Vagina (tissue), 2 donors: ENCODE results near the gene SLC19A3. TPM values are rescaled to one million over a fixed set of nuclear protein-coding genes. Genes with fewer than 3 reads are reported as not detected.
"Not testable (repeated sequence)": the region's sequence is repeated elsewhere in the genome, so short reads cannot be mapped to it uniquely, and the experiment has no call there.

Experiments
- DNase-seq, 2 donors: peaks; one replicate each; pipeline ENCODE4 v3.0.0-alpha.2; 2017; ENCODE audit errors: extremely low spot score in 2 of 2
- H3K27ac ChIP-seq: fragments of 200-600 bp; sonication (generic); one replicate; pipeline ENCODE4 v1.5.1; 2019
- H3K27me3 ChIP-seq: fragments of 200-600 bp; sonication (generic); one replicate; pipeline ENCODE4 v1.5.1; 2019
- H3K36me3 ChIP-seq, 2 donors: fragments of 200-600 bp; sonication (generic); one replicate each; pipeline ENCODE4 v1.5.1; 2017 to 2019
- H3K4me1 ChIP-seq: fragments of 200-600 bp; sonication (generic); one replicate; pipeline ENCODE4 v1.5.1; 2019
- H3K4me3 ChIP-seq, 2 donors: fragments of 200-600 bp; sonication (generic); 1 replicate in 1 of 2; 2 replicates in 1 of 2; pipeline ENCODE4 v1.5.1; 2016 to 2019
- H3K9me3 ChIP-seq: fragments of 200-600 bp; sonication (generic); one replicate; pipeline ENCODE4 v1.5.1; 2019
- POLR2A ChIP-seq, 2 donors: fragments of 450-650 bp; IDR thresholded peaks; one replicate each; pipeline ENCODE4 v1.6.1; 2017; ENCODE audit warnings: antibody characterized with exemption in 2 of 2, mild to moderate bottlenecking in 2 of 2, moderate library complexity in 2 of 2
- POLR2AphosphoS5 ChIP-seq, 2 donors: sonication (generic); formaldehyde crosslinking; IDR thresholded peaks; one replicate each; pipeline ENCODE4 v1.9.0; 2017; ENCODE audit warnings: antibody characterized with exemption in 2 of 2, mild to moderate bottlenecking in 2 of 2, low read depth in 1 of 2; ENCODE audit not compliant: insufficient read depth in 1 of 2
- intact Hi-C: fragments of 100-400 bp; cut with DNase I; formaldehyde crosslinking; loops from one replicate; pipeline ENCODE4 v1.15.1; 2023
- total RNA-seq: library from RNA; depleted of rRNA; stranded (reverse); fragments of >200 nt; gene quantifications from one replicate; pipeline ENCODE4 v1.2.3, GENCODE V29; 2016
- TF ChIP-seq, protein P1 (sequence below), 3 experiments: fragments of 450-650 bp in 2 of 3; fragments of 200-600 bp in 1 of 3; sonication (generic) in 1 of 3; IDR thresholded peaks; one replicate each; pipeline ENCODE4 v1.5.1; 2017 to 2019; ENCODE audit warnings: antibody characterized with exemption in 3 of 3, mild to moderate bottlenecking in 2 of 3, moderate library complexity in 2 of 3

Gene SLC19A3
- total RNA-seq, 1 donor from 2014 or later = 7.4 TPM

DNA sequence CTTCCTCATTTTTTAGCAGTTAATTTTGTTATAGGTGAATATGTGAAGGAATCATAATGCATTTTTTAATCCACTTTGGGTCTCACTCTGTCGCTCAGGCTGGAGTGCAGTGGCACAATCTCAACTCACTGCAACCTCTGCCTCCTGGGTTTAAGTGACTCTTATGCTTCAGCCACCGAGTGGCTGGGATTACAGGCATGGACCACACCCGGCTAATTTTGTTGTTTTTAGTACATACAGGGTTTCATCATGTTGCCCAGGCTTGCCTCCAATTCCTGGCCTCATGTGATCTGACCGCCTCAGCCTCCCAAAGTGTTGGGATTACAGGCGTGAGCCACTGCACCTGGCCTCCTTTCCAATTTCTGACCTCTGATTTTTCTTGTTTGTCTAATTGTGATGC is 33.6 kb downstream of the SLC19A3 start:
- no peak overlapping the region for H3K4me3 ChIP-seq
- no peak overlapping the region for H3K27ac ChIP-seq
- TF ChIP-seq, protein P1, sequence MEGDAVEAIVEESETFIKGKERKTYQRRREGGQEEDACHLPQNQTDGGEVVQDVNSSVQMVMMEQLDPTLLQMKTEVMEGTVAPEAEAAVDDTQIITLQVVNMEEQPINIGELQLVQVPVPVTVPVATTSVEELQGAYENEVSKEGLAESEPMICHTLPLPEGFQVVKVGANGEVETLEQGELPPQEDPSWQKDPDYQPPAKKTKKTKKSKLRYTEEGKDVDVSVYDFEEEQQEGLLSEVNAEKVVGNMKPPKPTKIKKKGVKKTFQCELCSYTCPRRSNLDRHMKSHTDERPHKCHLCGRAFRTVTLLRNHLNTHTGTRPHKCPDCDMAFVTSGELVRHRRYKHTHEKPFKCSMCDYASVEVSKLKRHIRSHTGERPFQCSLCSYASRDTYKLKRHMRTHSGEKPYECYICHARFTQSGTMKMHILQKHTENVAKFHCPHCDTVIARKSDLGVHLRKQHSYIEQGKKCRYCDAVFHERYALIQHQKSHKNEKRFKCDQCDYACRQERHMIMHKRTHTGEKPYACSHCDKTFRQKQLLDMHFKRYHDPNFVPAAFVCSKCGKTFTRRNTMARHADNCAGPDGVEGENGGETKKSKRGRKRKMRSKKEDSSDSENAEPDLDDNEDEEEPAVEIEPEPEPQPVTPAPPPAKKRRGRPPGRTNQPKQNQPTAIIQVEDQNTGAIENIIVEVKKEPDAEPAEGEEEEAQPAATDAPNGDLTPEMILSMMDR (IDR thresholded peaks at IDR 0.05) = no peak
- TF ChIP-seq POLR2AphosphoS5 (IDR thresholded peaks at IDR 0.05; ENCODE audit: insufficient read depth in 1 of 2, low read depth in 1 of 2) (no peak), POLR2A (IDR thresholded peaks at IDR 0.05) (no peak)
- H3K36me3 ChIP-seq = no peaks in the 10 kb centered on the region
- DNase-seq = no peak
- no peaks in the 10 kb centered on the region for H3K27me3 ChIP-seq
- intact Hi-C loops = no loop called here
- no peaks in the 10 kb centered on the region for H3K4me1 ChIP-seq
- no peaks in the 10 kb centered on the region for H3K9me3 ChIP-seq

DNA sequence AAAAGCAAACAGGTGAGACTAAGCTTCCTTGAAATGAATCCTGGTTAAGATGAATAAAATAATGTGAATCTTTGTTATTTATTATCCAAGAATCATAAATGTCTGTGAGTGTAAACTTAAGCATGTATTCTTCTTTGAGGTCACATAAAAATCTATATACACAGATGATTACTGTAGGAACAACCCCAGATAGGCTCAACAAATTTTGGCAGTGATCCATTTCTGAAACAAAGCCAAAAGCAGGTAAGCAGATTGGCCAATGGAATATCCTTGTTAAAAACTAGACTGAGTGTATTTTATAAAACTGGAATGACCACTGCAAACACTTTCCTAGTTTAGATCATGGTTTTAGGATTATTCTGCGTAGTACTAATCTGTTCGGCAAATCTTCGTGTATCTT is 39.9 kb downstream of the SLC19A3 start:
- no peaks in the 10 kb centered on the region for H3K27me3 ChIP-seq
- H3K36me3 ChIP-seq = no peaks in the 10 kb centered on the region
- no peaks in the 10 kb centered on the region for H3K4me1 ChIP-seq
- no peak overlapping the region for H3K4me3 ChIP-seq
- TF ChIP-seq POLR2AphosphoS5 (IDR thresholded peaks at IDR 0.05; ENCODE audit: insufficient read depth in 1 of 2, low read depth in 1 of 2) = no peak
- TF ChIP-seq POLR2A (IDR thresholded peaks at IDR 0.05) = no peak
- TF ChIP-seq, protein P1 (IDR thresholded peaks at IDR 0.05) = no peak
- H3K27ac ChIP-seq = no peak overlapping the region
- no peaks in the 10 kb centered on the region for H3K9me3 ChIP-seq
- intact Hi-C loops = no loop called here
- DNase-seq = no peak

DNA sequence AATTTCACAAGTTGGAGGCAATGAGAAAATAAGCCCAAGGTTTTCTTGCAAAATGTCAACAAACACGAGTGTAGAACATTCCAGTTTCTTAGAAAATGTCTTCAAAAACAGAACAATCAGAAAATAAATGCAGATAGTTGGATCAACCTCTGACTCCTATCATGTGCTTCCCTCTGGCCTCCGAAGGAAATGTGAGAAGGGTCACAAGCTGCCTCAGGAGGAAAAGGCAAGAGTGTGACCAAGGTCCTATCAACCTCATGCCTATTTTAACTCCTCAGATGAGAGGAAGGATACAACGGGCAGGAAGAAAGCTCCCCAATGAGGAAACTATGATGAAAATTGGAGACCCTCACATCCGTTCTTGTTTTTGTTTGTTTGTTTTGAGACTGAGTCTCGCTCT is 43.3 kb downstream of the SLC19A3 start:
- no peaks in the 10 kb centered on the region for H3K36me3 ChIP-seq
- H3K9me3 ChIP-seq = no peaks in the 10 kb centered on the region
- H3K4me3 ChIP-seq = no peak overlapping the region
- no peaks in the 10 kb centered on the region for H3K27me3 ChIP-seq
- intact Hi-C loops = no loop called here
- no peaks in the 10 kb centered on the region for H3K4me1 ChIP-seq
- TF ChIP-seq, protein P1 (IDR thresholded peaks at IDR 0.05) = no peak
- no peak overlapping the region for H3K27ac ChIP-seq
- DNase-seq = no peak

DNA sequence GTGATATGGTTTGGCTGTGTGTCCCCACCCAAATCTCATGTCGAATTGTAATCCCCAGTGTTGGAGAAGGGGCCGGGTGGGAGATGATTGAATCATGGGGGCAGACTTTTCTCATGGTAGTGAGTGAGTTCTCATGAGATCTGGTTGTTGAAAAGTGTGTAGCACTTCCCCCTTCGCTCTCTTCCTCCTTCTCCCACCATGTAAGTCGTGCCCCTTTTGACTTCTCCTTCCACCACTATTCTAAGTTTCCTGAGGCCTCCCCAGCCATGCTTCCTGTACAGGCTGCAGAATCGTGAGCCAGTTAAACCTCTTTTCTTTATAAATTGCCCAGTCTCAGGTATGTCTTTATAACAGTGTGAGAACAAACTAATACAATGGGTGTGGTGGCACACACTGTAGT is 44.2 kb downstream of the SLC19A3 start:
- H3K27me3 ChIP-seq, H3K4me3 ChIP-seq, H3K36me3 ChIP-seq, H3K4me1 ChIP-seq, intact Hi-C loops, DNase-seq, H3K27ac ChIP-seq, H3K9me3 ChIP-seq: not testable (repeated sequence)

DNA sequence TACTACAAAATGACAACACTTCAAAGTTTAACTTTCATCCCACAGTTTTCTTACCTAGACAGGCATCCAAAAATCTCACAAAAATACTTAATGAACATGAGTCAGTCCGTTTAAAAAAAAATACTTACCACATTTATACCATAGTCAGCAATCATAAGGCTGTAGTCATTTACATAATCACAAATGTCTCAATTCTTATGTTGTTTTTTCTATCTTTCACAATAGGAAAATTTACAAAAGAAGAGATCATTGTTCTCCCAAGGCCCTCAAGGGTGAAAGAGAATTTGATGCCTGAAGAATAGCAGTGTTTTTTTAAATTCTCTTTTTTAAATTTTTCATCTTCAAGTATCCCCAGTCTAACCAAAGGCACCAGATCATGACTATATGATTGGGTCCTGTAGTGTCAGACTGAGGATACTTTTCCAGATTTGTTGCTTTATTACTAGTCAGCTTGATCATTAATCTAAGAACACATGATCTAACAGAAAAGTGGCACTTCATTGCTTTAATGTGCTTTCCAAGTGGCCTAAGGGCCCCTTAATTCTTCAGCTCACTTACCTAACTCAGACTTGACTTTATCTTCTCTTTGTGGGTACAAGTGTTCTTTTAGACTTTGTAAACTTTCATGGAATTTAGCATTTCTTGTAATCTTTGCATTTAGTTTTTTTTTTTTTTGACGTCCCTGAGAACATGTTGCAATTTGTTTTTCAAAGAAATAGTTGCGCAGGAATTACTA is 46.5 kb downstream of the SLC19A3 start:
- Histone ChIP-seq H3K9me3 (no peaks in the 10 kb centered on the region), H3K27me3 (no peaks in the 10 kb centered on the region), H3K4me1 (no peaks in the 10 kb centered on the region), H3K27ac (no peak overlapping the region), H3K4me3 (no peak overlapping the region), H3K36me3 (no peaks in the 10 kb centered on the region)
- intact Hi-C loops = no loop called here
- TF ChIP-seq POLR2A (IDR thresholded peaks at IDR 0.05) (no peak), POLR2AphosphoS5 (IDR thresholded peaks at IDR 0.05; ENCODE audit: insufficient read depth in 1 of 2, low read depth in 1 of 2) (no peak)
- TF ChIP-seq, protein P1 (IDR thresholded peaks at IDR 0.05) = no peak
- DNase-seq = no peak

DNA sequence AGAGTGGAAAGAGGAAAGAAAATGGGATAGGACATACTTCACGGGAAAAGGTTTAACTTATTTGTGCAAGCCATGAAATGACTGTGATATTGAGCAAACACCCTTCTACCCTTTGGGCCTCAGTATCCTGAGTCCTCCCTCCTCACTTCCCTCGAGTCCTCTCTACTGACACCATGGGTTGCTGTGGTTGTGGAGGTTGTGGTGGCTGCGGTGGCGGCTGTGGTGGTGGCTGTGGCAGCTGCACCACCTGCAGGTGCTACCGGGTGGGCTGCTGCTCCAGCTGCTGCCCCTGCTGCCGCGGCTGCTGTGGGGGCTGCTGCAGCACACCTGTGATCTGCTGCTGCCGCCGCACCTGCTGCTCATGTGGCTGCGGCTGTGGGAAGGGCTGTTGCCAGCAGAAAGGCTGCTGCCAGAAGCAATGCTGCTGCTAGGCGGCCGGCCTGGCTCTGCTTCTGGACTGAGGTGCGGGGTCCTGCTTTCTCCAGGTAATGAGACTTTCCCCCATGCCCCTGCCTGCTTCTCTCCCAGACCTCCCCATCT is 51.1 kb downstream of the SLC19A3 start, which contains the start of gene SCYGR5:
TSS of gene SCYGR5 (plus strand) at position 174 of the 540 bp plus-strand sequence. CDS start at position 174, 0 bp downstream.
- H3K36me3 ChIP-seq, H3K9me3 ChIP-seq, H3K27me3 ChIP-seq, DNase-seq, H3K4me3 ChIP-seq, H3K27ac ChIP-seq, H3K4me1 ChIP-seq, intact Hi-C loops: not testable (repeated sequence)
